MCF 10A (cell line): ENCODE data around the gene SPARCL1. TPM values are rescaled to one million over a fixed set of nuclear protein-coding genes. Genes with fewer than 3 reads are reported as not detected.

Experiments used
- BruUV-seq: library from RNA; stranded (reverse); fragments of 400-500 nt; replicated peaks from 2 replicates; lab custom pipeline; 2021; lab: Mats Ljungman, UMichigan
- CTCF ChIA-PET: fragments of 300-600 bp; sonication (Branson Sonifier 250); formaldehyde crosslinking; extraction: SDS; loops from one replicate; lab custom pipeline; 2021; ENCODE audit warnings: antibody characterized with exemption, inconsistent platforms; lab: Yijun Ruan, JAX
- POLR2A ChIA-PET: fragments of 300-600, 350-650 bp; sonication (Branson Sonifier 250); formaldehyde crosslinking; extraction: SDS; loops from one replicate; lab custom pipeline; 2020; ENCODE audit warnings: antibody characterized with exemption, inconsistent platforms; lab: Yijun Ruan, JAX
- DNase-seq: peaks from one replicate; pipeline ENCODE4 v3.0.0-alpha.2; 2018; ENCODE audit not compliant: unreplicated experiment
- H3K27ac Mint-ChIP-seq: one replicate; pipeline ENCODE4 v1.8.0; 2022; ENCODE audit warnings: mild to moderate bottlenecking, low read depth, mixed read lengths; ENCODE audit not compliant: unreplicated experiment
- H3K27me3 Mint-ChIP-seq: one replicate; pipeline ENCODE4 v1.8.0; 2022; ENCODE audit warnings: mixed read lengths; ENCODE audit not compliant: insufficient read depth, unreplicated experiment
- H3K36me3 Mint-ChIP-seq: one replicate; pipeline ENCODE4 v1.8.0; 2022; ENCODE audit warnings: mild to moderate bottlenecking, moderate library complexity, mixed read lengths; ENCODE audit not compliant: insufficient read depth, unreplicated experiment
- H3K4me1 Mint-ChIP-seq: one replicate; pipeline ENCODE4 v1.8.0; 2022; ENCODE audit warnings: mixed read lengths; ENCODE audit not compliant: insufficient read depth, unreplicated experiment
- H3K4me3 Mint-ChIP-seq: one replicate; pipeline ENCODE4 v1.8.0; 2022; ENCODE audit warnings: mild to moderate bottlenecking, moderate library complexity, mixed read lengths; ENCODE audit not compliant: unreplicated experiment
- H3K9me3 Mint-ChIP-seq: one replicate; pipeline ENCODE4 v1.8.0; 2022; ENCODE audit warnings: mixed read lengths; ENCODE audit not compliant: unreplicated experiment
- CTCF ChIP-seq: fragments of 200-600 bp; IDR thresholded peaks from one replicate; pipeline ENCODE4 v1.8.0; 2022; ENCODE audit warnings: antibody characterized with exemption, mild to moderate bottlenecking; ENCODE audit not compliant: unreplicated experiment
- intact Hi-C: fragments of 100-400 bp; cut with micrococcal nuclease; formaldehyde crosslinking; loops from 2 replicates; pipeline ENCODE4 v1.14.1; 2022
- total RNA-seq: library from RNA; stranded (reverse); gene quantifications from 2 replicates; pipeline ENCODE4 v1.2.3, GENCODE V29; 2022

The SPARCL1 gene
- total RNA-seq, 1 experiment from 2014 or later, result not detected

GRCh38 chr4:87540146-87541058, 11.2 kb upstream of the SPARCL1 start:
- ChIA-PET CTCF (interaction anchor here (0.6 to 2.7 kb wide), 7 partner anchors 43 to 313 kb away, joined by 3 to 14 read pairs (median 4); no protein-coding TSS in a partner anchor), POLR2A (interaction anchor here (0.7 to 1.1 kb wide), 2 partner anchors 13 to 661 kb away, joined by 3 to 4 read pairs; no protein-coding TSS in a partner anchor)
- no peaks in the 10 kb centered on the region for H3K9me3 Mint-ChIP-seq

GRCh38 chr4:87532907-87533306, 3.7 kb upstream of the SPARCL1 start:
- POLR2A ChIA-PET, result interaction anchor here (0.6 kb wide), 1 partner anchor 316 kb away, joined by 4 read pairs; no protein-coding TSS in a partner anchor
- BruUV-seq, result no TSS peak
- DNase-seq, result no peak

More at GRCh38 chr4:87540146-87541058, 11.2 kb upstream of the SPARCL1 start:
- H3K36me3 Mint-ChIP-seq, result no peaks in the 10 kb centered on the region
- H3K27ac Mint-ChIP-seq, result no peak overlapping the region
- no peak for TF ChIP-seq CTCF
- BruUV-seq, result no TSS peak
- H3K4me3 Mint-ChIP-seq, result no peak overlapping the region
- no peaks in the 10 kb centered on the region for H3K4me1 Mint-ChIP-seq
- DNase-seq, result no peak
- no peaks in the 10 kb centered on the region for H3K27me3 Mint-ChIP-seq
- intact Hi-C loops, result loop anchor here (5.0 kb wide), 3 partner anchors 188 to 432 kb away; no protein-coding TSS in a partner anchor

GRCh38 chr4:87532109-87532508, 2.9 kb upstream of the SPARCL1 start:
- H3K9me3 Mint-ChIP-seq, result peaks cover 7% of the 10 kb centered on the region
- intact Hi-C loops, result no loop called here
- no peak overlapping the region for H3K4me3 Mint-ChIP-seq
- H3K36me3 Mint-ChIP-seq, result no peaks in the 10 kb centered on the region
- peaks cover 5% of the 10 kb centered on the region for H3K4me1 Mint-ChIP-seq
- ChIA-PET POLR2A (interaction anchor here (0.6 to 1.8 kb wide), 5 partner anchors 11 to 124 kb away, joined by 3 to 7 read pairs (median 3); no protein-coding TSS in a partner anchor), CTCF (interaction anchor here (1.1 kb wide), 1 partner anchor 306 kb away, joined by 5 read pairs; no protein-coding TSS in a partner anchor)
- H3K27ac Mint-ChIP-seq, result peak overlapping the region; percentile 26
- no peaks in the 10 kb centered on the region for H3K27me3 Mint-ChIP-seq
- no peak for DNase-seq
- BruUV-seq, result no TSS peak
- no peak for TF ChIP-seq CTCF

More at GRCh38 chr4:87532907-87533306, 3.7 kb upstream of the SPARCL1 start:
- Mint-ChIP-seq H3K27me3 (no peaks in the 10 kb centered on the region), H3K4me3 (no peak overlapping the region), H3K27ac (peak overlapping the region; percentile 26), H3K36me3 (no peaks in the 10 kb centered on the region), H3K9me3 (peaks cover 7% of the 10 kb centered on the region), H3K4me1 (peaks cover 5% of the 10 kb centered on the region)
- CTCF ChIA-PET, result interaction anchor here (0.6 to 1.1 kb wide), 2 partner anchors 12 to 277 kb away, joined by 3 read pairs; no protein-coding TSS in a partner anchor
- intact Hi-C loops, result no loop called here
- no peak for TF ChIP-seq CTCF

- peaks cover 7% of the 10 kb centered on the region for H3K9me3 Mint-ChIP-seq
- ChIA-PET CTCF (interaction anchor here (0.5 to 1.1 kb wide), 2 partner anchors 124 to 307 kb away, joined by 3 to 5 read pairs; no protein-coding TSS in a partner anchor), POLR2A (interaction anchor here (0.6 to 1.8 kb wide), 7 partner anchors 10 to 268 kb away, joined by 3 to 7 read pairs (median 3); no protein-coding TSS in a partner anchor)
- TF ChIP-seq CTCF, result no peak
- H3K27me3 Mint-ChIP-seq, result no peaks in the 10 kb centered on the region
- DNase-seq, result no peak
- intact Hi-C loops, result no loop called here
- no peaks in the 10 kb centered on the region for H3K36me3 Mint-ChIP-seq
- no peak overlapping the region for H3K27ac Mint-ChIP-seq
- BruUV-seq, result no TSS peak
- peaks cover 5% of the 10 kb centered on the region for H3K4me1 Mint-ChIP-seq
- H3K4me3 Mint-ChIP-seq, result no peak overlapping the region
Observed at GRCh38 chr4:87531621-87532020, 2.4 kb upstream of the SPARCL1 start.
